SK-N-MC (cell line): ENCODE measurements around the gene SFTA2.
"Not testable (repeated sequence)": the region's sequence is repeated elsewhere in the genome, so short reads cannot be mapped to it uniquely, and the experiment has no call there.

ENCODE experiments used
- EZH2 ChIP-seq: fragments of 200-600 bp; sonication (generic); IDR thresholded peaks from one replicate; pipeline ENCODE4 v1.6.1; 2017; ENCODE audit warnings: antibody characterized with exemption
- FOXP2 ChIP-seq: optimal IDR thresholded peaks from 2 replicates; pipeline ENCODE3; 2011; ENCODE audit warnings: mild to moderate bottlenecking, moderate library complexity; ENCODE audit not compliant: insufficient read depth; ENCODE audit errors: extremely low read length, control extremely low read depth
- POLR2AphosphoS5 ChIP-seq: IDR thresholded peaks from 2 replicates; pipeline ENCODE4 v1.6.1; 2012; ENCODE audit warnings: mild to moderate bottlenecking, low read depth, low read length, borderline replicate concordance

DNA sequence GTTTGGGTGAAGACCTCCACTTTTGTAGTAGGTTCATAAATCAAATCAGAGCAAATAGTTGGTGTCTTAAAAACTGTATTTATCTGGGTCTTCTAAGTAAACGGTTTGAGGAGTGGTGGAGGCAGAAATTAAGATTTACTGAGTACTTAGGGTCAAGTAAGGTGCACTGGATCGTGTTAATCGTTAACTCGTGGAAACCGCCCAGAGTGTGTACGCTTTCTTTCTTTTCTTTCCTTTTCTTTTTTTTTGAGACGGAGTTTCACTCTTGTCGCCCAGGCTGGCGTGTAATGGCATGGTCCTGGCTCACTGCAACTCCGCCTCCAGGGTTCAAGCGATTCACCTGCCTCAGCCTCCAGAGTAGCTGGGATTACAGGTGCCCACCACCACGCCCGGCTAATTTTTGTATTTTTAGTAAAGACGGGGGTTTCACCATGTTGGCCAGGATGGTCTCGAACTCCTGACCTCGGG, 24.6 kb downstream of the SFTA2 start:
- not testable (repeated sequence) for TF ChIP-seq EZH2, POLR2AphosphoS5, FOXP2
